ENCODE data around the gene SHANK3.

DNA sequence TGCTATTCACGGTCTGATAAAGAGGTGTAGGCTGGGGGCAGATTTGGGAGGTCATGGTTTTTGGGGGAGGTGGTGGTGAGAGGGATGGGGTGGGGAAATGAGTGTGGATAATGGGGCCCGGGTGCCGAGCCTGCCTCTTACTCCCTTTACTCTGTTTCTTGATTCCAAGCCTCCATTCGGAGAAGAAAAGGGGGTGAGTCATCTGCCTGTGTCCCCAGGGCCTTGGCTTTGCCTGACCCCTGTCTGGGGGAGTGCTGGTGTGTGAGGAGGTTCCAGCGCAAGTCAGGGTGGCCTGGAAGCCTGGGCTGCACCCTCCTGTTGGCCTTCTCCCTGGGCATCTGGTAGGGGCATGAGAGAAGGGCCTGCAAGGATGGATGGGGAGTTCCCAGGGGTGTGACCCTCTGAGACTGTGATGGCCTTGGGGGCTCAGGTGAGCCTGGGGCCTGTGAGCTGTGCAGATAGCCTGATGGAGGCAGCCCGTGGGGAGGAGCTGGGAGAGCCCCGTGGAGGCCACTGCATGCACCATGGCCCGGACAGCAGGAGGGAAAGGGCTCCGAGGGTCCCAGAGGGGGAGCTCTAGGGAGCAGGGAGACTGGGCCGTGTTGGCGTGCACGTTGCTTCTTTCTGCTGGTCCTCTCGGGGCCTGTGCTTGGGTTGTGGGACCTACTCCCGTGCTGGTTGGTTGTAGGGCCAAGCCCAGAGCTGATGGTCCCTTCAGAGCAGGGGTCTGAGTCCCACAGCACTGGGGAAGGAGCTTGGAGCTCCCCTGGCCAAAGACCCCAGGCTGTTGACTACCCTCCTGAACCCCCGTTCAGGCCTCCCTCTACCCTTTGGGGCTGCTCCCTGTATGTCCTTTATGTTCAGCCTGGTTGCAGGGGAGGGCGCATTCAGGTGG, 39.1 kb downstream of the SHANK3 start:
- TF ChIP-seq, protein P1, sequence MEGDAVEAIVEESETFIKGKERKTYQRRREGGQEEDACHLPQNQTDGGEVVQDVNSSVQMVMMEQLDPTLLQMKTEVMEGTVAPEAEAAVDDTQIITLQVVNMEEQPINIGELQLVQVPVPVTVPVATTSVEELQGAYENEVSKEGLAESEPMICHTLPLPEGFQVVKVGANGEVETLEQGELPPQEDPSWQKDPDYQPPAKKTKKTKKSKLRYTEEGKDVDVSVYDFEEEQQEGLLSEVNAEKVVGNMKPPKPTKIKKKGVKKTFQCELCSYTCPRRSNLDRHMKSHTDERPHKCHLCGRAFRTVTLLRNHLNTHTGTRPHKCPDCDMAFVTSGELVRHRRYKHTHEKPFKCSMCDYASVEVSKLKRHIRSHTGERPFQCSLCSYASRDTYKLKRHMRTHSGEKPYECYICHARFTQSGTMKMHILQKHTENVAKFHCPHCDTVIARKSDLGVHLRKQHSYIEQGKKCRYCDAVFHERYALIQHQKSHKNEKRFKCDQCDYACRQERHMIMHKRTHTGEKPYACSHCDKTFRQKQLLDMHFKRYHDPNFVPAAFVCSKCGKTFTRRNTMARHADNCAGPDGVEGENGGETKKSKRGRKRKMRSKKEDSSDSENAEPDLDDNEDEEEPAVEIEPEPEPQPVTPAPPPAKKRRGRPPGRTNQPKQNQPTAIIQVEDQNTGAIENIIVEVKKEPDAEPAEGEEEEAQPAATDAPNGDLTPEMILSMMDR (IDR thresholded peaks at IDR 0.05; ENCODE audit: insufficient read depth, low read length, poor library complexity, severe bottlenecking) = no peak
- no peak for TF ChIP-seq EZH2phosphoT487 (conservative IDR thresholded peaks at IDR 0.05; ENCODE audit: low read length)

All from SU-DHL-6 (cell line).